Testis (tissue), 2 donors: ENCODE data around the gene RUBCN.
"Not testable (repeated sequence)": the region's sequence is repeated elsewhere in the genome, so short reads cannot be mapped to it uniquely, and the experiment has no call there.

Source experiments
- POLR2A ChIP-seq: fragments of 450-650 bp; IDR thresholded peaks from one replicate; pipeline ENCODE4 v1.6.1; 2017; ENCODE audit warnings: antibody characterized with exemption, mild to moderate bottlenecking, moderate library complexity
- TF ChIP-seq, protein P1 (sequence below), 3 experiments: fragments of 450-650 bp in 2 of 3; fragments of 200-600 bp in 1 of 3; sonication (generic) in 1 of 3; IDR thresholded peaks; one replicate each; pipeline ENCODE4 v1.5.1; 2016 to 2019; ENCODE audit warnings: antibody characterized with exemption in 3 of 3, mild to moderate bottlenecking in 2 of 3, moderate library complexity in 1 of 3

- TF ChIP-seq, protein P1, sequence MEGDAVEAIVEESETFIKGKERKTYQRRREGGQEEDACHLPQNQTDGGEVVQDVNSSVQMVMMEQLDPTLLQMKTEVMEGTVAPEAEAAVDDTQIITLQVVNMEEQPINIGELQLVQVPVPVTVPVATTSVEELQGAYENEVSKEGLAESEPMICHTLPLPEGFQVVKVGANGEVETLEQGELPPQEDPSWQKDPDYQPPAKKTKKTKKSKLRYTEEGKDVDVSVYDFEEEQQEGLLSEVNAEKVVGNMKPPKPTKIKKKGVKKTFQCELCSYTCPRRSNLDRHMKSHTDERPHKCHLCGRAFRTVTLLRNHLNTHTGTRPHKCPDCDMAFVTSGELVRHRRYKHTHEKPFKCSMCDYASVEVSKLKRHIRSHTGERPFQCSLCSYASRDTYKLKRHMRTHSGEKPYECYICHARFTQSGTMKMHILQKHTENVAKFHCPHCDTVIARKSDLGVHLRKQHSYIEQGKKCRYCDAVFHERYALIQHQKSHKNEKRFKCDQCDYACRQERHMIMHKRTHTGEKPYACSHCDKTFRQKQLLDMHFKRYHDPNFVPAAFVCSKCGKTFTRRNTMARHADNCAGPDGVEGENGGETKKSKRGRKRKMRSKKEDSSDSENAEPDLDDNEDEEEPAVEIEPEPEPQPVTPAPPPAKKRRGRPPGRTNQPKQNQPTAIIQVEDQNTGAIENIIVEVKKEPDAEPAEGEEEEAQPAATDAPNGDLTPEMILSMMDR (IDR thresholded peaks at IDR 0.05), result not testable (repeated sequence)
- TF ChIP-seq POLR2A, result not testable (repeated sequence)
Observed at GRCh38 chr3:197731483-197731882, 5.2 kb downstream of the RUBCN start.
